Smooth muscle cell (in vitro differentiated cells): ENCODE results near the gene JAK2. TPM values are rescaled to one million over a fixed set of nuclear protein-coding genes. Genes with fewer than 3 reads are reported as not detected.

Experiments used
- DNase-seq: peaks from one replicate; lab custom pipeline; 2025; ENCODE audit not compliant: unreplicated experiment; lab: John Stamatoyannopoulos, UW
- H2AFZ ChIP-seq: fragments of 200-600 bp; sonication (generic); 2 replicates; pipeline ENCODE4 v1.6.0; 2016; ENCODE audit warnings: antibody characterized with exemption, low read depth, mild to moderate bottlenecking
- H3F3A ChIP-seq: fragments of 200-600 bp; sonication (generic); 2 replicates; pipeline ENCODE4 v1.6.0; 2017; ENCODE audit warnings: antibody characterized with exemption, low read depth
- H3K27ac ChIP-seq: fragments of 200-600 bp; sonication (generic); 2 replicates; pipeline ENCODE4 v1.5.1; 2016; ENCODE audit warnings: low read depth, mild to moderate bottlenecking
- H3K27me3 ChIP-seq: fragments of 200-600 bp; sonication (generic); 2 replicates; pipeline ENCODE4 v1.6.1; 2016; ENCODE audit warnings: low read depth, mild to moderate bottlenecking
- H3K36me3 ChIP-seq: fragments of 200-600 bp; sonication (generic); 2 replicates; pipeline ENCODE4 v1.5.1; 2016; ENCODE audit warnings: low read depth
- H3K4me1 ChIP-seq: fragments of 200-600 bp; sonication (generic); 2 replicates; pipeline ENCODE4 v1.5.1; 2016; ENCODE audit warnings: low read depth
- H3K4me2 ChIP-seq: fragments of 200-600 bp; sonication (generic); 2 replicates; pipeline ENCODE4 v1.6.0; 2016; ENCODE audit warnings: mild to moderate bottlenecking
- H3K4me3 ChIP-seq: fragments of 200-600 bp; sonication (generic); 2 replicates; pipeline ENCODE4 v1.5.1; 2016; ENCODE audit warnings: mild to moderate bottlenecking
- H3K79me2 ChIP-seq: fragments of 200-600 bp; sonication (generic); 2 replicates; pipeline ENCODE4 v1.6.0; 2016; ENCODE audit warnings: low read depth, mild to moderate bottlenecking
- H3K9ac ChIP-seq: fragments of 200-600 bp; sonication (generic); 2 replicates; pipeline ENCODE4 v1.6.0; 2016; ENCODE audit warnings: low read depth
- H3K9me3 ChIP-seq: fragments of 200-600 bp; sonication (generic); replicated peaks from 2 replicates; pipeline ENCODE4 v1.5.1; 2016; ENCODE audit warnings: low read depth
- H4K20me1 ChIP-seq: fragments of 200-600 bp; sonication (generic); 2 replicates; pipeline ENCODE4 v1.6.0; 2016; ENCODE audit warnings: low read depth
- WGBS: methylation state at CpG from one replicate; pipeline ENCODE4 v1.1.7; 2016; ENCODE audit warnings: low lambda C conversion rate; 5-methylcytosine and 5-hydroxymethylcytosine counted together
- polyA plus RNA-seq: library from polyadenylated mRNA; unstranded; fragments of >200 nt; fragmentation: Nextera tagmentation; extraction: Ambion mirVana; gene quantifications from 2 replicates; pipeline ENCODE4 v1.2.1, GENCODE V29; 2016
- total RNA-seq: library from RNA; depleted of rRNA; stranded (reverse); fragments of >200 nt; gene quantifications from 2 replicates; pipeline ENCODE4 v1.2.3, GENCODE V29; 2014
- TF ChIP-seq, protein P1 (sequence below): fragments of 200-600 bp; sonication (generic); IDR thresholded peaks from 2 replicates; pipeline ENCODE4 v1.5.1; 2017; ENCODE audit warnings: borderline replicate concordance, mild to moderate bottlenecking, antibody characterized with exemption; ENCODE audit not compliant: insufficient read depth, poor library complexity, severe bottlenecking

JAK2 gene
- total and polyA plus RNA-seq, 2 experiments from 2014 or later, result 4.9 to 12.0 TPM

DNA sequence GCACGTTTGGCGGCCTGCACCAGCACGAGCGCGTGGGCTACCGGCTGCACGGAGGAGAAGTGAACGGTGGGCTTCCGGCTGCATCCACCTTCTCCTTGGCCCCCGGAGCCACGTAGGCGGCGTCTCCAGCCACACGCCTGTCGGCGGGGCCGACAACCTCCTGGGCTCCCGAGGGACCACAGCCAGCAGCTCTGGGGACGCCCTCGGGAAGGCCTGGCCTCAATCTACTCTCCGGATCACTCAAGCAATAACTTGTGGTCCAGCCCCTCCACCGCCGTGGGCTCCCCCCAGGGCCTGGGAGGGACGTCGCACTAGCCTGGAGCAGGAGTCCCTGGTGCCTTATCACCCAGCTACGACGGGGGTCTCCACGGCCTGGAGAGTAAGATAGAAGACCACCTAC is 126.6 kb downstream of the JAK2 start:
- H3K27ac ChIP-seq, result no peak overlapping the region
- H3K4me3 ChIP-seq, result no peak overlapping the region
- no peak overlapping the region for H3K4me2 ChIP-seq
- H3K4me1 ChIP-seq, result no peaks in the 10 kb centered on the region
- H3K79me2 ChIP-seq, result no peaks in the 10 kb centered on the region
- no peaks in the 10 kb centered on the region for H4K20me1 ChIP-seq
- no peaks in the 10 kb centered on the region for H3F3A ChIP-seq
- H2AFZ ChIP-seq, result no peak overlapping the region
- no peak overlapping the region for H3K9ac ChIP-seq
- DNase-seq, result no peak
- no peaks in the 10 kb centered on the region for H3K9me3 ChIP-seq
- TF ChIP-seq, protein P1, sequence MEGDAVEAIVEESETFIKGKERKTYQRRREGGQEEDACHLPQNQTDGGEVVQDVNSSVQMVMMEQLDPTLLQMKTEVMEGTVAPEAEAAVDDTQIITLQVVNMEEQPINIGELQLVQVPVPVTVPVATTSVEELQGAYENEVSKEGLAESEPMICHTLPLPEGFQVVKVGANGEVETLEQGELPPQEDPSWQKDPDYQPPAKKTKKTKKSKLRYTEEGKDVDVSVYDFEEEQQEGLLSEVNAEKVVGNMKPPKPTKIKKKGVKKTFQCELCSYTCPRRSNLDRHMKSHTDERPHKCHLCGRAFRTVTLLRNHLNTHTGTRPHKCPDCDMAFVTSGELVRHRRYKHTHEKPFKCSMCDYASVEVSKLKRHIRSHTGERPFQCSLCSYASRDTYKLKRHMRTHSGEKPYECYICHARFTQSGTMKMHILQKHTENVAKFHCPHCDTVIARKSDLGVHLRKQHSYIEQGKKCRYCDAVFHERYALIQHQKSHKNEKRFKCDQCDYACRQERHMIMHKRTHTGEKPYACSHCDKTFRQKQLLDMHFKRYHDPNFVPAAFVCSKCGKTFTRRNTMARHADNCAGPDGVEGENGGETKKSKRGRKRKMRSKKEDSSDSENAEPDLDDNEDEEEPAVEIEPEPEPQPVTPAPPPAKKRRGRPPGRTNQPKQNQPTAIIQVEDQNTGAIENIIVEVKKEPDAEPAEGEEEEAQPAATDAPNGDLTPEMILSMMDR, result no peak
- H3K27me3 ChIP-seq, result no peaks in the 10 kb centered on the region
- peaks cover 4% of the 10 kb centered on the region for H3K36me3 ChIP-seq
- WGBS, result 95% methylated on average over 24 of the region's 28 CpGs

DNA sequence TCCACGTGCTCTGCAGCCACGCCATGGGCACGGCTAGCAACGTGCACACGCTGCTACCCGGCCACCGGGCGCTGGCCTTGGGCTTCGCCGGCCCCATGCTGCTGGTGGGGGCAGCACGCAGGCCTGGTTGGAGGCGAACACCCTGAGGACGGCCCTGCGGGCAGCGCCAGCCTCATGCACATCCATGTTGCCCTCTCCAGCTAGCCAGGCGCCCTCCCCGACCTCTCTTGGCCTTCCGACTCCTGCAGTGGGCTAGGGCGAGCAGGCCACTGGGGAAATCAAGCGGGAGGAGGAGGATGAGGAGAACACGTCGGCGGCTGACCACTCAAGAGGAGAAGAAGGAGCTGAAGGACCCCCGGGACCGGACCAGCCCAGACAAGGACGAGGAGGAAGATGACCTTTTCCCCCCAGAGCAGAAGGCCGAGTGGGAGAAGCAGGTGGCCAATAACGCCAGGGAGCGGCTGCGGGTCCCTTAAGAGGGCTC is 127.1 kb downstream of the JAK2 start:
- H3K79me2 ChIP-seq, result no peaks in the 10 kb centered on the region
- no peak overlapping the region for H3K27ac ChIP-seq
- no peak overlapping the region for H2AFZ ChIP-seq
- WGBS, result 98% methylated on average over 30 of the region's 30 CpGs
- peaks cover 4% of the 10 kb centered on the region for H3K36me3 ChIP-seq
- H3K4me2 ChIP-seq, result no peak overlapping the region
- H3K27me3 ChIP-seq, result no peaks in the 10 kb centered on the region
- no peaks in the 10 kb centered on the region for H3K9me3 ChIP-seq
- no peaks in the 10 kb centered on the region for H4K20me1 ChIP-seq
- no peak overlapping the region for H3K9ac ChIP-seq
- no peak for DNase-seq
- TF ChIP-seq, protein P1, result no peak
- H3F3A ChIP-seq, result no peaks in the 10 kb centered on the region
- H3K4me1 ChIP-seq, result no peaks in the 10 kb centered on the region
- H3K4me3 ChIP-seq, result no peak overlapping the region

DNA sequence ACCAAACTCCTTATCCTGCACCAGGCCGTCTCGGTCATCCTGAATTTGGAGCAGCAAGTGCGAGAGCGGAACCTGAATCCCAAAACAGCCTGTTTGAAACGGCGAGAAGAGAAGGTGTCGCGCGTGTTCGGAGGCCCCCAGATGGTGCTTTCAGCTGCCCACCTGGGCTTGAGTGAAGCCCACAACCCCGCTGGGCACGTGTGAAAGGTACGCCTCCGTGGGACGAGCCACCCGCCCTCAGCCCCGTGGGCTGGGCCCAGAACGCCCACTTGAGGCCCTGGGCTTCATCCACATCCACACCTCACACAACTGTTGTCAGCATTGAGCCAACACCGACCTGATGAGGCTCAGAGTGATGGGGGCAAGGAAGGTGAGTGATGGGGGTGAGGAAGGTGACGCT is 127.6 kb downstream of the JAK2 start:
- H3K79me2 ChIP-seq, result no peaks in the 10 kb centered on the region
- WGBS, result 94% methylated on average over 20 of the region's 20 CpGs
- no peak overlapping the region for H3K27ac ChIP-seq
- DNase-seq, result no peak
- H3K4me3 ChIP-seq, result no peak overlapping the region
- no peak overlapping the region for H2AFZ ChIP-seq
- no peak overlapping the region for H3K4me2 ChIP-seq
- H3K36me3 ChIP-seq, result peaks cover 4% of the 10 kb centered on the region
- no peaks in the 10 kb centered on the region for H3F3A ChIP-seq
- no peaks in the 10 kb centered on the region for H3K27me3 ChIP-seq
- H3K4me1 ChIP-seq, result no peaks in the 10 kb centered on the region
- no peaks in the 10 kb centered on the region for H3K9me3 ChIP-seq
- TF ChIP-seq, protein P1, result no peak
- no peaks in the 10 kb centered on the region for H4K20me1 ChIP-seq
- no peak overlapping the region for H3K9ac ChIP-seq

DNA sequence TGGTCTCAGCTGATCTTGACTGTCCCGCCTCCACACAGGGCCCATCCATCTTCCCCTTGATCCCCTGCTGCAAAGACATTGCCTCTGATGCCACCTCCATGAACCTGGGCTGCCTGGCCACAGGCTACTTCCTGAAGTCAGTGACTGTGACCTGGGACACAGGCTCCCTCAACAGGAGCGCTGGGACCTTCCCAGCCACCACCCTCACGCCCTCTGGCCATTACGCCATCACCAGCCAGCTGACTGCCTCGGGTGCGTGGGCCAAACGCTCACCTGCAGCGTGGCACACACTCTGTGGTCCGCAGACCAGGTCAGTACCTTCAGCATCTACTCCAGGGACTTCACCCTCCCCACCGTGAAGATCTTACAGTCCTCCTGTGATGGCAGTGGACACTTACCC is 128.5 kb downstream of the JAK2 start:
- H3F3A ChIP-seq, result no peaks in the 10 kb centered on the region
- no peak overlapping the region for H2AFZ ChIP-seq
- no peak overlapping the region for H3K4me2 ChIP-seq
- H3K79me2 ChIP-seq, result no peaks in the 10 kb centered on the region
- H3K27ac ChIP-seq, result no peak overlapping the region
- H3K27me3 ChIP-seq, result no peaks in the 10 kb centered on the region
- TF ChIP-seq, protein P1, result no peak
- no peaks in the 10 kb centered on the region for H3K9me3 ChIP-seq
- H3K36me3 ChIP-seq, result peaks cover 4% of the 10 kb centered on the region
- no peaks in the 10 kb centered on the region for H3K4me1 ChIP-seq
- H4K20me1 ChIP-seq, result no peaks in the 10 kb centered on the region
- H3K4me3 ChIP-seq, result no peak overlapping the region
- H3K9ac ChIP-seq, result no peak overlapping the region
- no peak for DNase-seq
- WGBS, result 99% methylated on average over 10 of the region's 10 CpGs
